ENCODE data around the gene DNMT3L. TPM values are rescaled to one million over a fixed set of nuclear protein-coding genes. Genes with fewer than 3 reads are reported as not detected.

Gene DNMT3L
- polyA plus RNA-seq, 1 of the 3 experiments (the other 2 are of a cell fraction), result not detected

DNA sequence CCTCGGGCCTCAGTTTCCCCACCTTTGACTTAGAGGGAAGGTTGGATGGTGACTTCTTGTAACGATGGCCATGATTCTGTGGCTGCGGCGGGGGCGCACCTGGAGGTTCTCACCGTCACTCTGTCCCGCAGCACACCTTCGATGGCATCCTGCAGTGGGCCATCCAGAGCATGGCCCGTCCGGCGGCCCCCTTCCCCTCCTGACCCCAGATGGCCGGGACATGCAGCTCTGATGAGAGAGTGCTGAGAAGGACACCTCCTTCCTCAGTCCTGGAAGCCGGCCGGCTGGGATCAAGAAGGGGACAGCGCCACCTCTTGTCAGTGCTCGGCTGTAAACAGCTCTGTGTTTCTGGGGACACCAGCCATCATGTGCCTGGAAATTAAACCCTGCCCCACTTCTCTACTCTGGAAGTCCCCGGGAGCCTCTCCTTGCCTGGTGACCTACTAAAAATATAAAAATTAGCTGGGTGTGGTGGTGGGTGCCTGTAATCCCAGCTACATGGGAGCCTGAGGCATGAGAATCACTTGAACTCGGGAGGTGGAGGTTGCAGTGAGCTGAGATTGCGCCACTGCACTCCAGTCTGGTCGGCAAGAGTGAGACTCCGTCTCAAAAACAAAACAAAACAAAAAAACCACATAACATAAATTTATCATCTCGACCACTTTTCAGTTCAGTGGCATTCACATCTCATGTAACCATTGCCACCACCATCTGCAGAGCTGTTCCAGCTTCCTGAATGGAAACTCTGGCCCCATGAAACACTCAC lies 36.0 kb upstream of the DNMT3L start:
- DNase-seq, result peak; percentile 94
- Histone ChIP-seq H3K4me3 (ENCODE audit: low read depth in 2 of 2, low read length in 1 of 2) (peak overlapping the region in 1 of 2 experiments; percentile 26; a peak in 1 of 4 replicates), H3K27ac (ENCODE audit: low read depth in 2 of 2, low read length in 1 of 2) (no peak overlapping the region), H2AFZ (ENCODE audit: low read depth) (no peak overlapping the region), H3K9me2 (no peaks in the 10 kb centered on the region), H3F3A (replicated peaks; ENCODE audit: insufficient read depth) (no peaks in the 10 kb centered on the region), H3K36me3 (replicated peaks in 1 of 2; ENCODE audit: control insufficient read depth in 1 of 2, insufficient read depth in 2 of 2, low read length in 1 of 2) (no peaks in the 10 kb centered on the region), H3K9me3 (no peaks in the 10 kb centered on the region), H3K9ac (no peak overlapping the region), H4K20me1 (ENCODE audit: insufficient read depth) (peaks cover 21% of the 10 kb centered on the region), H3K4me1 (ENCODE audit: control insufficient read depth in 1 of 2, insufficient read depth in 2 of 2, low read depth in 1 of 2, low read length in 1 of 2) (peaks cover 3 to 16% of the 10 kb centered on the region in 2 experiments; a peak in 1 of 4 replicates), H3K27me3 (ENCODE audit: insufficient read depth) (no peaks in the 10 kb centered on the region), H3K4me2 (peak overlapping the region; percentile 13; the same call in 1 of the 2 replicates), H3K79me2 (ENCODE audit: insufficient read depth) (peaks cover 26% of the 10 kb centered on the region)
- POLR2A ChIA-PET, result no interaction called here
- 17% methylated on average over 20 of the region's 22 CpGs for WGBS (ENCODE audit: low lambda C conversion rate)
- TF ChIP-seq RAD21 (IDR thresholded peaks at IDR 0.05; ENCODE audit: low read length), result peak; percentile 93
- TF ChIP-seq MEF2A (IDR thresholded peaks at IDR 0.05; ENCODE audit: borderline replicate concordance, low read depth), result no peak
- no peak for TF ChIP-seq EP300 (IDR thresholded peaks at IDR 0.05; ENCODE audit: borderline replicate concordance in 1 of 2, low read depth in 1 of 2, low read length in 1 of 2)
- no peak for TF ChIP-seq GABPA (IDR thresholded peaks at IDR 0.05; ENCODE audit: low read depth)
- TF ChIP-seq JUND (IDR thresholded peaks at IDR 0.05), result no peak
- 0 out of 2 replicates have a peak, but pooled peaks have one; percentile 20 for TF ChIP-seq MXI1 (IDR thresholded peaks at IDR 0.05; ENCODE audit: low read depth, low read length)
- 0 out of 2 replicates have a peak, but pooled peaks have one; percentile 22 for TF ChIP-seq RCOR1 (IDR thresholded peaks at IDR 0.05; ENCODE audit: low read length)
- TF ChIP-seq SMC3 (IDR thresholded peaks at IDR 0.05; ENCODE audit: low read depth, low read length), result peak; percentile 89
- TF ChIP-seq, protein P1, sequence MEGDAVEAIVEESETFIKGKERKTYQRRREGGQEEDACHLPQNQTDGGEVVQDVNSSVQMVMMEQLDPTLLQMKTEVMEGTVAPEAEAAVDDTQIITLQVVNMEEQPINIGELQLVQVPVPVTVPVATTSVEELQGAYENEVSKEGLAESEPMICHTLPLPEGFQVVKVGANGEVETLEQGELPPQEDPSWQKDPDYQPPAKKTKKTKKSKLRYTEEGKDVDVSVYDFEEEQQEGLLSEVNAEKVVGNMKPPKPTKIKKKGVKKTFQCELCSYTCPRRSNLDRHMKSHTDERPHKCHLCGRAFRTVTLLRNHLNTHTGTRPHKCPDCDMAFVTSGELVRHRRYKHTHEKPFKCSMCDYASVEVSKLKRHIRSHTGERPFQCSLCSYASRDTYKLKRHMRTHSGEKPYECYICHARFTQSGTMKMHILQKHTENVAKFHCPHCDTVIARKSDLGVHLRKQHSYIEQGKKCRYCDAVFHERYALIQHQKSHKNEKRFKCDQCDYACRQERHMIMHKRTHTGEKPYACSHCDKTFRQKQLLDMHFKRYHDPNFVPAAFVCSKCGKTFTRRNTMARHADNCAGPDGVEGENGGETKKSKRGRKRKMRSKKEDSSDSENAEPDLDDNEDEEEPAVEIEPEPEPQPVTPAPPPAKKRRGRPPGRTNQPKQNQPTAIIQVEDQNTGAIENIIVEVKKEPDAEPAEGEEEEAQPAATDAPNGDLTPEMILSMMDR (IDR thresholded peaks at IDR 0.05), result peak; percentile 86
- no peak for TF ChIP-seq TAF1 (IDR thresholded peaks at IDR 0.05; ENCODE audit: borderline replicate concordance, low read depth, low read length)
- no peak for TF ChIP-seq FOSL2 (IDR thresholded peaks at IDR 0.05; ENCODE audit: borderline replicate concordance, low read depth)
- CTCF ChIA-PET, result interaction anchor here (0.6 to 1.9 kb wide), 38 partner anchors 9 to 489 kb away, joined by 3 to 21 read pairs (median 3); partner anchors contain the start of genes CFAP410 and LRRC3

DNA sequence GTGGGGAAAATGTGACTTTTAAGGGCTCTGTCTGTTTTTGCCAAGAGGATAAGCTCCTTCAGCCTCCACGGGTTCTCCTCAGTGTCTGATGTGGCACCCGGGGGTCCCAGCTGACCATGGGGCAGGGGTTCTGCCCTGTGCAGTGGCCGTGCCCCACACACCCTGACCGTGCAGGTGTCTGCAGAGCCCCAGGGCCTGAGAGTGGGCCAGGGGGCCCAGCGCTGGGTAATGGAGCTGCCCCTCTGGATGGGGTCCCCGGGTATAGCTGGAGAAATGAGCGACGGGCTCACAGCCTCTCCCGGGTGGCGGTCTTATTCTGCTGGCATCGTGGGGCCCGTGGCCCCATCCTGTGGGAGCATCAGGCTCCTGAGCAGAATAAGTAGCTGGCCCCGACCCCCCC lies 35.2 kb upstream of the DNMT3L start:
- WGBS (ENCODE audit: low lambda C conversion rate), result 29% methylated on average over 3 of the region's 13 CpGs
- ChIA-PET CTCF (interaction anchor here (0.6 to 1.9 kb wide), 30 partner anchors 9 to 490 kb away, joined by 3 to 21 read pairs (median 3); partner anchors contain the start of gene CFAP410), POLR2A (no interaction called here)
- peaks cover 3 to 16% of the 10 kb centered on the region in 2 experiments; a peak in 1 of 4 replicates for H3K4me1 ChIP-seq (ENCODE audit: control insufficient read depth in 1 of 2, insufficient read depth in 2 of 2, low read depth in 1 of 2, low read length in 1 of 2)
- no peak for DNase-seq
- H3K9me3 ChIP-seq, result no peaks in the 10 kb centered on the region
- peaks cover 14% of the 10 kb centered on the region for H4K20me1 ChIP-seq (ENCODE audit: insufficient read depth)
- peaks cover 18% of the 10 kb centered on the region for H3K79me2 ChIP-seq (ENCODE audit: insufficient read depth)
- no peak overlapping the region for H2AFZ ChIP-seq (ENCODE audit: low read depth)
- H3K9ac ChIP-seq, result no peak overlapping the region
- no peak overlapping the region for H3K4me2 ChIP-seq
- TF ChIP-seq FOXJ3 (CRISPR knock-in tag; IDR thresholded peaks at IDR 0.05), result no peak
- TF ChIP-seq TEAD4 (IDR thresholded peaks at IDR 0.05; ENCODE audit: borderline replicate concordance, insufficient read depth), result no peak
- no peak for TF ChIP-seq YY1 (IDR thresholded peaks at IDR 0.05; ENCODE audit: low read depth)
- TF ChIP-seq MXI1 (IDR thresholded peaks at IDR 0.05; ENCODE audit: low read depth, low read length), result no peak
- TF ChIP-seq JUND (IDR thresholded peaks at IDR 0.05), result no peak
- TF ChIP-seq, protein P2, sequence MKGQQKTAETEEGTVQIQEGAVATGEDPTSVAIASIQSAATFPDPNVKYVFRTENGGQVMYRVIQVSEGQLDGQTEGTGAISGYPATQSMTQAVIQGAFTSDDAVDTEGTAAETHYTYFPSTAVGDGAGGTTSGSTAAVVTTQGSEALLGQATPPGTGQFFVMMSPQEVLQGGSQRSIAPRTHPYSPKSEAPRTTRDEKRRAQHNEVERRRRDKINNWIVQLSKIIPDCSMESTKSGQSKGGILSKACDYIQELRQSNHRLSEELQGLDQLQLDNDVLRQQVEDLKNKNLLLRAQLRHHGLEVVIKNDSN (IDR thresholded peaks at IDR 0.05; ENCODE audit: borderline replicate concordance, low read depth), result no peak
- TF ChIP-seq CHD2 (IDR thresholded peaks at IDR 0.05; ENCODE audit: low read length, partially characterized antibody), result no peak
- TF ChIP-seq GATA2 (CRISPR knock-in tag; IDR thresholded peaks at IDR 0.05), result no peak
- no peaks in the 10 kb centered on the region for H3K9me2 ChIP-seq
- H3K27ac ChIP-seq (ENCODE audit: low read depth in 2 of 2, low read length in 1 of 2), result no peak overlapping the region
- H3K36me3 ChIP-seq (replicated peaks in 1 of 2; ENCODE audit: control insufficient read depth in 1 of 2, insufficient read depth in 2 of 2, low read length in 1 of 2), result no peaks in the 10 kb centered on the region
- H3K27me3 ChIP-seq (ENCODE audit: insufficient read depth), result no peaks in the 10 kb centered on the region
- no peak overlapping the region for H3K4me3 ChIP-seq (ENCODE audit: low read depth in 2 of 2, low read length in 1 of 2)
- no peaks in the 10 kb centered on the region for H3F3A ChIP-seq (replicated peaks; ENCODE audit: insufficient read depth)

All from SK-N-SH (cell line).